Peyer's patch (tissue), 4 donors: ENCODE results near the gene KITLG. TPM values are rescaled to one million over a fixed set of nuclear protein-coding genes. Genes with fewer than 3 reads are reported as not detected.

Experiments used
- DNase-seq, 3 donors: peaks; one replicate each; pipeline ENCODE4 v3.0.0-alpha.2; 2017 to 2019
- H3K27ac ChIP-seq, 4 donors: fragments of 200-600 bp; sonication (generic); one replicate each; pipeline ENCODE4 v1.5.1; 2016 to 2019
- H3K27me3 ChIP-seq, 2 donors: fragments of 200-600 bp; sonication (generic); one replicate each; pipeline ENCODE4 v1.5.1; 2019
- H3K36me3 ChIP-seq, 3 donors: fragments of 200-600 bp; sonication (generic); one replicate each; pipeline ENCODE4 v1.5.1; 2016 to 2019
- H3K4me1 ChIP-seq, 4 donors: fragments of 200-600 bp; sonication (generic); one replicate each; pipeline ENCODE4 v1.5.1; 2016 to 2019
- H3K4me3 ChIP-seq, 4 donors: fragments of 200-600 bp; sonication (generic); 1 replicate in 3 of 4; 2 replicates in 1 of 4; pipeline ENCODE4 v1.5.1; 2016 to 2019; ENCODE audit warnings: mild to moderate bottlenecking in 1 of 4
- H3K9me3 ChIP-seq, 4 donors: fragments of 200-600 bp; sonication (generic); one replicate each; pipeline ENCODE4 v1.5.1; 2016 to 2019; ENCODE audit warnings: mild to moderate bottlenecking in 1 of 4
- CTCF ChIP-seq, 6 experiments: fragments of 450-650 bp in 4 of 6; fragments of 200-600 bp in 2 of 6; sonication (generic) in 1 of 6; IDR thresholded peaks; one replicate each; pipeline ENCODE4 v1.5.1; 2017 to 2019; ENCODE audit warnings: antibody characterized with exemption in 6 of 6, mild to moderate bottlenecking in 3 of 6, moderate library complexity in 1 of 6
- POLR2A ChIP-seq, 2 donors: fragments of 450-650 bp; IDR thresholded peaks; one replicate each; pipeline ENCODE4 v1.5.1; 2017; ENCODE audit warnings: antibody characterized with exemption in 2 of 2, mild to moderate bottlenecking in 2 of 2, moderate library complexity in 2 of 2
- total RNA-seq, 4 donors: library from RNA; depleted of rRNA; stranded (reverse); fragments of >200 nt; gene quantifications; one replicate each; pipeline ENCODE4 v1.1.0, GENCODE V29; 2016

KITLG gene
- total RNA-seq, 4 donors from 2014 or later = 5.2 to 29.7 (median 9.3) TPM

- Histone ChIP-seq H3K4me3 (no peak overlapping the region), H3K27me3 (no peaks in the 10 kb centered on the region), H3K4me1 (no peaks in the 10 kb centered on the region), H3K9me3 (no peaks in the 10 kb centered on the region), H3K27ac (no peak overlapping the region), H3K36me3 (peaks cover 0 to 6% (median 0%) of the 10 kb centered on the region in 3 donors)
- TF ChIP-seq POLR2A (IDR thresholded peaks at IDR 0.05) = no peak
- no peak for TF ChIP-seq CTCF (IDR thresholded peaks at IDR 0.05)
- no peak for DNase-seq
These were observed 40.4 kb downstream of the KITLG start for GRCh38 chr12:88539893-88540292.

GRCh38 chr12:88538697-88539096, 41.6 kb downstream of the KITLG start:
- H3K36me3 ChIP-seq = peaks cover 0 to 5% (median 0%) of the 10 kb centered on the region in 3 donors
- H3K4me3 ChIP-seq = no peak overlapping the region
- H3K27me3 ChIP-seq = no peaks in the 10 kb centered on the region
- no peak for TF ChIP-seq CTCF (IDR thresholded peaks at IDR 0.05)
- TF ChIP-seq POLR2A (IDR thresholded peaks at IDR 0.05) = no peak
- no peaks in the 10 kb centered on the region for H3K4me1 ChIP-seq
- no peak overlapping the region for H3K27ac ChIP-seq
- H3K9me3 ChIP-seq = no peaks in the 10 kb centered on the region
- DNase-seq = no peak

GRCh38 chr12:88538250-88538649, 42.0 kb downstream of the KITLG start:
- TF ChIP-seq CTCF (IDR thresholded peaks at IDR 0.05) (no peak), POLR2A (IDR thresholded peaks at IDR 0.05) (no peak)
- no peak for DNase-seq
- Histone ChIP-seq H3K4me3 (no peak overlapping the region), H3K27me3 (no peaks in the 10 kb centered on the region), H3K27ac (no peak overlapping the region), H3K4me1 (no peaks in the 10 kb centered on the region), H3K36me3 (peaks cover 0 to 4% (median 0%) of the 10 kb centered on the region in 3 donors), H3K9me3 (no peaks in the 10 kb centered on the region)

- TF ChIP-seq POLR2A (IDR thresholded peaks at IDR 0.05) (no peak), CTCF (IDR thresholded peaks at IDR 0.05) (no peak)
- H3K9me3 ChIP-seq = no peaks in the 10 kb centered on the region
- DNase-seq = no peak
- no peaks in the 10 kb centered on the region for H3K27me3 ChIP-seq
- H3K36me3 ChIP-seq = peaks cover 0 to 7% (median 0%) of the 10 kb centered on the region in 3 donors
- H3K4me3 ChIP-seq = no peak overlapping the region
- H3K4me1 ChIP-seq = peaks cover 0 to 9% (median 0%) of the 10 kb centered on the region in 4 donors
- no peak overlapping the region for H3K27ac ChIP-seq
These were observed 49.4 kb downstream of the KITLG start for GRCh38 chr12:88530868-88531267.

- TF ChIP-seq POLR2A (IDR thresholded peaks at IDR 0.05) (no peak), CTCF (IDR thresholded peaks at IDR 0.05) (no peak)
- Histone ChIP-seq H3K4me1 (peaks cover 0 to 9% (median 0%) of the 10 kb centered on the region in 4 donors), H3K36me3 (peaks cover 0 to 7% (median 0%) of the 10 kb centered on the region in 3 donors), H3K4me3 (no peak overlapping the region), H3K9me3 (no peaks in the 10 kb centered on the region), H3K27ac (no peak overlapping the region), H3K27me3 (no peaks in the 10 kb centered on the region)
- DNase-seq = no peak
These were observed 50.5 kb downstream of the KITLG start for GRCh38 chr12:88529531-88530488.
